Measurements from ENCODE around the gene FBXL16.

GRCh38 chr16:666572-666971, 39.0 kb downstream of the FBXL16 start:
- TF ChIP-seq MAX (IDR thresholded peaks at IDR 0.05; ENCODE audit: insufficient read depth, insufficient read length) (no peak), JUN (IDR thresholded peaks at IDR 0.05; ENCODE audit: borderline replicate concordance, insufficient read depth, insufficient read length, low read depth) (no peak), CTCF (IDR thresholded peaks at IDR 0.05; ENCODE audit: extremely low read depth in 1 of 2, insufficient read depth in 1 of 2, low read depth in 1 of 2, low read length in 2 of 2) (no peak), POLR2AphosphoS5 (IDR thresholded peaks at IDR 0.05; ENCODE audit: insufficient read depth, low read depth, low read length) (no peak), MYC (IDR thresholded peaks at IDR 0.05; ENCODE audit: low read depth, low read length) (no peak)
